ENCODE measurements around the gene MAML3.
A peak's percentile ranks its signal among the peaks of the same experiment; 100 is the strongest.

The MAML3 gene

GRCh38 chr4:140163029-140163810, 9.2 kb upstream of the MAML3 start:
- Histone ChIP-seq H3K27me3 (ENCODE audit: low read depth, low read length) (peaks cover 46% of the 10 kb centered on the region), H3K4me1 (ENCODE audit: low read length) (peaks cover 9% of the 10 kb centered on the region; the same call in 1 of the 2 replicates), H2AFZ (ENCODE audit: low read depth, low read length) (no peak overlapping the region), H3K9me3 (ENCODE audit: insufficient read depth, low read length) (no peaks in the 10 kb centered on the region), H3K36me3 (replicated peaks; ENCODE audit: low read depth, low read length) (no peaks in the 10 kb centered on the region), H4K20me1 (ENCODE audit: insufficient read depth, low read length) (no peaks in the 10 kb centered on the region), H3K4me3 (ENCODE audit: low read length) (no peak overlapping the region), H3K79me2 (ENCODE audit: low read length) (no peaks in the 10 kb centered on the region), H3K4me2 (ENCODE audit: low read length) (0 out of 2 replicates have a peak overlapping the region, but pooled peaks have one; percentile 7), H3K9ac (ENCODE audit: low read length) (no peak overlapping the region), H3K27ac (ENCODE audit: low read length) (no peak overlapping the region)
- TF ChIP-seq EZH2phosphoT487 (IDR thresholded peaks at IDR 0.05; ENCODE audit: low read depth) (no peak), CTCF (IDR thresholded peaks at IDR 0.05; ENCODE audit: low read depth, low read length) (no peak)

DNA sequence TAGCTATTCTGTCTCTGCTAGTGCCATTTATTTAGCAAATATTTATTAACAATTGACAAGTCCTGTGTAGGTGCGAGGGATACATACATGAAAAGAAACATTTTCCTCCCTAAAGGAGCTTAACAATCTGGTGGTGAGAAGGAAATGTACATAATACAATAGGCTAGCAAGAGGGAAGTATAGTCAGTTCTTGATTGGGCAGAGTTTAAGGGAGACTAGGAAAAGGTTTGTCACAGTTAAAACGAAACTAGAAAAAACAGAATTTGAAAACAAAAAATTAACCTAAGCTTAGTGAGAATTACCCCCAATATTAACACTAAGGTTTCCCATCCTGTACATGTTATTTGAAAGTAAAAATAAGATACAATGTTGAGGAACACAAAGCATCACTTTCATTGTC, 8.6 kb upstream of the MAML3 start:
- Histone ChIP-seq H3K4me2 (ENCODE audit: low read length) (0 out of 2 replicates have a peak overlapping the region, but pooled peaks have one; percentile 7), H3K4me3 (ENCODE audit: low read length) (no peak overlapping the region)

DNA sequence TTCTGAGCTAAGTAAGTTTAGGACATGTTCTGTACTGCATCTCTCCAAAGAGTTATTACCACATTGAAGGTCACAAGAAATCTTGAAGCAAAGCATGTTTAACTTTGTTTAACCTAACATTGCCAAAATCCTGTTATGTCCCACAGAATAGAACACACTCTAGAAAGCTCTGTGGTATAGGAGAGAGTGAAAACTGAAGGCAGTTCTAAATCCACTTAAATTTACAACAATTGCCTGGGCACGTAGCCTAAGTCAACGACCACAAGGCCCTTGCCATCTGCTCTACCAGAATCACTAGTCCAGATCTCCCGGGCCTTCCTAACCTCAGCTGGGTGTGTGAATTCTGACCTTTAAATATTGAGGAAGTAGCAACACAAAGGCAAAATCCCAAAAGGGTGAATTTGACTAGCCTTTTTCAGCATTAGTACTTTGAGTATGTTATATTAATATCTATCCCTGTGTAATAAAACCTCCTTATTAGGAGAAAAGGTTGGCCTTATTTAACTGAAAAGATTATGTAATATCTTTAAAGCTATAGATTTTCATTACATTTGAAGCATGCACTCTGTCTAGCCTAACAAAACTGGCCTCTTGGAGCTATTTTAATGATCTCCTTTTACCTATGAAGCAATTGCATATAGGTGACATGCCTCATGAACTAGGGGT, 4.5 kb upstream of the MAML3 start:
- TF ChIP-seq CTCF (IDR thresholded peaks at IDR 0.05; ENCODE audit: low read depth, low read length) (no peak), EZH2phosphoT487 (IDR thresholded peaks at IDR 0.05; ENCODE audit: low read depth) (no peak)
- no peaks in the 10 kb centered on the region for H3K79me2 ChIP-seq (ENCODE audit: low read length)
- H3K4me2 ChIP-seq (ENCODE audit: low read length), result no peak overlapping the region
- H3K4me1 ChIP-seq (ENCODE audit: low read length), result peaks cover 25% of the 10 kb centered on the region
- no peaks in the 10 kb centered on the region for H3K36me3 ChIP-seq (replicated peaks; ENCODE audit: low read depth, low read length)
- no peaks in the 10 kb centered on the region for H4K20me1 ChIP-seq (ENCODE audit: insufficient read depth, low read length)
- H2AFZ ChIP-seq (ENCODE audit: low read depth, low read length), result no peak overlapping the region
- no peak overlapping the region for H3K27ac ChIP-seq (ENCODE audit: low read length)
- peaks cover 59% of the 10 kb centered on the region for H3K27me3 ChIP-seq (ENCODE audit: low read depth, low read length)
- H3K9me3 ChIP-seq (ENCODE audit: insufficient read depth, low read length), result no peaks in the 10 kb centered on the region
- no peak overlapping the region for H3K9ac ChIP-seq (ENCODE audit: low read length)
- H3K4me3 ChIP-seq (ENCODE audit: low read length), result no peak overlapping the region

More for the DNA sequence above, 8.6 kb upstream of the MAML3 start:
- TF ChIP-seq EZH2phosphoT487 (IDR thresholded peaks at IDR 0.05; ENCODE audit: low read depth) (no peak), CTCF (IDR thresholded peaks at IDR 0.05; ENCODE audit: low read depth, low read length) (no peak)
- no peak overlapping the region for H3K27ac ChIP-seq (ENCODE audit: low read length)
- H2AFZ ChIP-seq (ENCODE audit: low read depth, low read length), result no peak overlapping the region
- H3K79me2 ChIP-seq (ENCODE audit: low read length), result no peaks in the 10 kb centered on the region
- H3K36me3 ChIP-seq (replicated peaks; ENCODE audit: low read depth, low read length), result no peaks in the 10 kb centered on the region
- H3K27me3 ChIP-seq (ENCODE audit: low read depth, low read length), result peaks cover 48% of the 10 kb centered on the region
- H4K20me1 ChIP-seq (ENCODE audit: insufficient read depth, low read length), result no peaks in the 10 kb centered on the region
- no peaks in the 10 kb centered on the region for H3K9me3 ChIP-seq (ENCODE audit: insufficient read depth, low read length)
- peaks cover 9% of the 10 kb centered on the region; the same call in 1 of the 2 replicates for H3K4me1 ChIP-seq (ENCODE audit: low read length)
- H3K9ac ChIP-seq (ENCODE audit: low read length), result no peak overlapping the region

DNA sequence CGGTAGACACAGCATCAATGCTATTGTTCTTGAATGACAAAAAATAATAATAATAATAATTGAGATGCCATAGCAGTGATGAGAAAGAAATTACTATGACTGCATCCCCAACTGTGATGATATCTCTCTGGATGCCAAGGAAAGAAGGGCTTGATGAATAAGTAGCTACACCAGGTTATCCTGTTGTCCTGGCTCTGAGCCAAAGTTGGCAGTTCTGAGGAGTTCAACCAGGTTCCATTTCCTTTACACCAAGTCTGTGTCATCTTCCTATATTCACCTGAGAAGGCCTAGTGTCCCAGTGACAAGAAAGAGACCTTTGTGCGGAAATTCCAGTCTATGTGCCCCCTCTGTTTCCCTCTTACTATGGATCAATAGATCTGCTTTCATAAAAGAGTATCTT, 3.4 kb upstream of the MAML3 start:
- Histone ChIP-seq H3K9ac (ENCODE audit: low read length) (no peak overlapping the region), H3K4me2 (ENCODE audit: low read length) (no peak overlapping the region), H3K36me3 (replicated peaks; ENCODE audit: low read depth, low read length) (no peaks in the 10 kb centered on the region), H3K79me2 (ENCODE audit: low read length) (no peaks in the 10 kb centered on the region), H3K4me1 (ENCODE audit: low read length) (peaks cover 24% of the 10 kb centered on the region), H2AFZ (ENCODE audit: low read depth, low read length) (no peak overlapping the region), H3K27me3 (ENCODE audit: low read depth, low read length) (peaks cover 60% of the 10 kb centered on the region), H3K9me3 (ENCODE audit: insufficient read depth, low read length) (no peaks in the 10 kb centered on the region), H3K4me3 (ENCODE audit: low read length) (no peak overlapping the region), H4K20me1 (ENCODE audit: insufficient read depth, low read length) (no peaks in the 10 kb centered on the region), H3K27ac (ENCODE audit: low read length) (no peak overlapping the region)
- no peak for TF ChIP-seq EZH2phosphoT487 (IDR thresholded peaks at IDR 0.05; ENCODE audit: low read depth)
- TF ChIP-seq CTCF (IDR thresholded peaks at IDR 0.05; ENCODE audit: low read depth, low read length), result no peak
